Measurements from ENCODE around the gene CRIP3.

The CRIP3 gene

DNA sequence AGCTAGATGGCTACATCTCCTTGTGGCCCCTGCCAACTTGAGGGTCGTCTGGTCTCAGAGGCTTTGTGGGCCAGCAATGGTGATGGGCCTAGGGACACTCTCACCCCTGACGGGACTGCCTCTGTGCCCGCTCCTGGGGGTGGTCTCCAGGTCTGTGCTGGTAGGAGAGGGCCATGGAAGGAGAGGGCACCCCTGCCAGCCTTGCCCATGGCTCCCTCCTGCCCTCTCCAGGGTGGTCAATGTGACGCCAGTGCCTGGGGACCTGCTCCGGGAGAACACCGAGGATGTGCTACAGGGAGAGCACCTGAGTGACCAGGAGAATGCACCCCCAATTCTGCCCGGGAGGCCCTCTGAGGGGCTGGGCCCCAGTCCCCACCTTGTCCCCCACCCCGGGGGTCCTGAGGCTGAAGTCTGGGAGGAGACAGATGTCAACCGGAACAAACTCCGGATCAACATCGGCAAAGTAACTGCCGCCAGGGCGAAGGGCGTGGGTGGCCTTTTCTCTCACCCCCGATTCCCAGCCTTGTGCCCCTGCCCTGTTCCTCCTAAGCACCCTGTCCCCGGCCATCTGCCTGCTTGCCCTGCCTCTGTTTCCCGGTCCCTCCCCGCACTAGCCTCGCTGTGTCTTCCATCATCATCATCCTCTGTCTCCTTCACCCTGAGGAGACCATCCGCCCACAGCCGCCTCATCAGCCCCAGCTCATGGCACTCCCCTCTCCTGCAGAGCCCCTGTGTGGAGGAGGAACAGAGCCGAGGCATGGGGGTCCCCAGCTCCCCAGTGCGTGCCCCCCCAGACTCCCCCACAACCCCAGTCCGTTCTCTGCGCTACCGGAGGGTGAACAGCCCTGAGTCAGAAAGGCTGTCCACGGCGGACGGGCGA is 49.6 kb downstream of the CRIP3 start:
- no peak overlapping the region for H3K27ac ChIP-seq
- TF ChIP-seq, protein P1, sequence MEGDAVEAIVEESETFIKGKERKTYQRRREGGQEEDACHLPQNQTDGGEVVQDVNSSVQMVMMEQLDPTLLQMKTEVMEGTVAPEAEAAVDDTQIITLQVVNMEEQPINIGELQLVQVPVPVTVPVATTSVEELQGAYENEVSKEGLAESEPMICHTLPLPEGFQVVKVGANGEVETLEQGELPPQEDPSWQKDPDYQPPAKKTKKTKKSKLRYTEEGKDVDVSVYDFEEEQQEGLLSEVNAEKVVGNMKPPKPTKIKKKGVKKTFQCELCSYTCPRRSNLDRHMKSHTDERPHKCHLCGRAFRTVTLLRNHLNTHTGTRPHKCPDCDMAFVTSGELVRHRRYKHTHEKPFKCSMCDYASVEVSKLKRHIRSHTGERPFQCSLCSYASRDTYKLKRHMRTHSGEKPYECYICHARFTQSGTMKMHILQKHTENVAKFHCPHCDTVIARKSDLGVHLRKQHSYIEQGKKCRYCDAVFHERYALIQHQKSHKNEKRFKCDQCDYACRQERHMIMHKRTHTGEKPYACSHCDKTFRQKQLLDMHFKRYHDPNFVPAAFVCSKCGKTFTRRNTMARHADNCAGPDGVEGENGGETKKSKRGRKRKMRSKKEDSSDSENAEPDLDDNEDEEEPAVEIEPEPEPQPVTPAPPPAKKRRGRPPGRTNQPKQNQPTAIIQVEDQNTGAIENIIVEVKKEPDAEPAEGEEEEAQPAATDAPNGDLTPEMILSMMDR (IDR thresholded peaks at IDR 0.05) = no peak
- TF ChIP-seq ZFX (IDR thresholded peaks at IDR 0.05; ENCODE audit: borderline replicate concordance) = no peak

DNA sequence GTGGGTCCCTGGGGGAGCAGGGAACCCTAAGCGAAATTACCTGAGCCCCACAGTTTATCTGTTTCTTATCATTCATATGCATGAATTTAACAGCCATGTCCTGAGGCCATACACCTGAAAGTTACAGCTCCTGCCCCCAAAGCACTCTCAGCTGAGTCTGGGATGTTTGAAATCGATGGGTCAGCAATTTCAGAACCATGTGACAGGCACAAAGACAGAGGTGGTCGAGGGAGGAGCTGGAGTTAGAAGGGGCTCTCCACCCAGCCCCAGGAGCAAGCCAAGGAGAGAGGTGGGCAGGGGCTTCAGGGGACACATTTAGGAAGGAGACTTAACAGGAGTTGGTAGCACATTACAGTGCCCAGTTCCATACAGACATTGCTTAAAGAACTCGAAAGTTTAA is 50.4 kb downstream of the CRIP3 start:
- H3K27ac ChIP-seq = no peak overlapping the region
- no peak for TF ChIP-seq ZFX (IDR thresholded peaks at IDR 0.05; ENCODE audit: borderline replicate concordance)
- TF ChIP-seq, protein P1 (IDR thresholded peaks at IDR 0.05) = no peak

DNA sequence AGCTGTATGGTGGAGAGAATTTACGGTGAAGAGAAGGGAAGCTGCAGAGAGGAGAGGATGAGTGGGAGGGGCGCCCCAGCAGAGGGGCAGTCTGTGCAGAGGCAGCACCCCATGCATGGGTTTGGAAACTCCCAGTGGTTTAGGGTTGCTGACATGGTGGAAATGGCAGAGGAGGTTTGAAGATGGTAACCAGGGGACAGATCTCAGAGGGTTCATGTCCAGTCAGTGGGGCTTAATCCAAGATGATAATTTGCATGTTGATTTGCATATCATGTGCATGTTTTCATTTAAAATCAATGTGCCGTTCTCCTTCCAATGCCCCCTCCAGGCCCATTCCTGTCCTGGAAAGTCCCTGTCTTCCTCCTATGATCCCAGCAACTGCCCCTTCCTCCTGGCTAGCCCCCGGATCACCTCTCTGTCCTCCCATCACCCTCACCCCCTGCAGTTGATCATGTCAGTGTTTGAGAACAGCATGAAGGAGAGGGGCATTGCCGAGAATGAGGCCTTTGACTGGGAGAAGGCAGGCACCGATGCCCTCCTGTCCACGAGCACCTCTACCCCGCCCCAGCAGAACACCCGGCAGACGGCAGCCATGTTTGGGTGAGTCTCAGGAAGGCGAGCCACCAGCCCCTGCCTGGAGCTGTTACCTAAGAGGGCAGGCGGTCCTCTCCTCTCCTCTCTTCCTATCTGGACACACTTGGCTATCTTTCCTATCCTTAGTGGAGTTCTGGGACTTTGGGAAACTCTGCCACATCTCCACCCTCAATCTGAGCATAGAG is 51.1 kb downstream of the CRIP3 start:
- no peak overlapping the region for H3K27ac ChIP-seq
- TF ChIP-seq, protein P1 (IDR thresholded peaks at IDR 0.05) = no peak
- no peak for TF ChIP-seq ZFX (IDR thresholded peaks at IDR 0.05; ENCODE audit: borderline replicate concordance)

DNA sequence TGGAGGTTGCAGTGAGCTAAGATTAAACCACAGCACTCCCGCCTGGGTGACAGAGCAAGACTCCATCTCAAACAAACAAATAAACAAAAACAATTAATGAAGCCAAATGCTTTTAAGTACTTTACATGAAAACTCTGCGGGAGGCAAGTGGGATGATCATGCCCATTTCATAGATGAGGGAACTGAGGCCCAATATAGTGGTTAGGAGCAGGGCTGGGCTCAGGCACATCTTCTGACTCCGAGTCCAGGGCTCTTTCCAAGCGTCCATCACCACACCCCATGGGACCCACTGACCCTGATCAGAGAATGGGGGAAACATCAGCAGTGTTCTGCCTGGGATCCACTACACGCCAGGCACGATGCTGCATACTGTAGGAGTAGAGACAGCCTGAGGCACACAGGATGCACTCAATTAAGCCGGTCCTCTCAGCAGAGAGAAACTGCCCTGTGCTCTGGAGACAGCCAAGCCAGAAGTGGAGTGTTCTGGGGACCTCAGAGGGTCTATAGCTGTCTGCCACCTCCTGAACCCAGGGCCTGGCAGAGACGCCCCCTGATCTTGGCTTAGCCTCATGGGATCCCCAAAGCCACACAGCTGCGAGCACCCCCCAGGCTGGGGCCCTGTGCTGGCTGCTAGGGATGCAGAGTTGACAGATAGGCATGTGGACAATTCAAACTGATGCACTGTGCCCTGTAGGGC is 51.8 kb downstream of the CRIP3 start:
- H3K27ac ChIP-seq = no peak overlapping the region
- TF ChIP-seq, protein P1 (IDR thresholded peaks at IDR 0.05) = no peak
- no peak for TF ChIP-seq ZFX (IDR thresholded peaks at IDR 0.05; ENCODE audit: borderline replicate concordance)
